ENCODE data around the gene GDPD2.

The GDPD2 gene

GRCh38 chrX:70405003-70405402 is 18.1 kb upstream of the GDPD2 start:
- TF ChIP-seq FOXP2 (optimal IDR thresholded peaks at IDR 0.05; ENCODE audit: borderline replicate concordance, extremely low read depth, extremely low read length, insufficient read depth) (no peak), SIN3A (IDR thresholded peaks at IDR 0.05; ENCODE audit: borderline replicate concordance, insufficient read depth, low read length) (no peak), TAF1 (IDR thresholded peaks at IDR 0.05; ENCODE audit: borderline replicate concordance, insufficient read depth, low read length) (no peak)

GRCh38 chrX:70410921-70411320 is 12.2 kb upstream of the GDPD2 start:
- TF ChIP-seq POLR2AphosphoS5 (IDR thresholded peaks at IDR 0.05; ENCODE audit: low read depth, low read length) (no peak), SIN3A (IDR thresholded peaks at IDR 0.05; ENCODE audit: borderline replicate concordance, insufficient read depth, low read length) (no peak), TAF1 (IDR thresholded peaks at IDR 0.05; ENCODE audit: borderline replicate concordance, insufficient read depth, low read length) (no peak), FOXP2 (optimal IDR thresholded peaks at IDR 0.05; ENCODE audit: borderline replicate concordance, extremely low read depth, extremely low read length, insufficient read depth) (no peak), REST (IDR thresholded peaks at IDR 0.05; ENCODE audit: insufficient read depth in 1 of 2, low read depth in 2 of 2, low read length in 2 of 2) (no peak)

DNA sequence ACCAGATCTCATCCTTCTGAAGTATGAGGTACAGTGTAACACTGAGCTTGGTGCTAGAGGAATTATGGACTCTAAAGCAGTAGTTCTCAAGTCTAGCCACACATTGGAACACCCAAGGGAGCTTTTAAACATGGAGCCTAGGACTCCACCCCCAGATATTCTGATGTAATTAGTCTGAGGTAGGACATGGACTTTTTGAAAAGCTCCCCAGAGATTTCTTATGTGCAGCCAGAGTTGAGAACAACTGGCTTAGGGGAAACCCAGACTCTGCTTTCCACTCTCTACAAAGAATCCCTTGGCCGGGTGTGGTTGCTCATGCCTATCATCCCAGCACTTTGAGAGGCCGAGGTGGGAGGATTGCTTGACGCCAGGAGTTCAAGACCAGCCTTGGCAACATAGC is 11.6 kb upstream of the GDPD2 start:
- TF ChIP-seq POLR2AphosphoS5 (IDR thresholded peaks at IDR 0.05; ENCODE audit: low read depth, low read length) (no peak), FOXP2 (optimal IDR thresholded peaks at IDR 0.05; ENCODE audit: borderline replicate concordance, extremely low read depth, extremely low read length, insufficient read depth) (no peak), TAF1 (IDR thresholded peaks at IDR 0.05; ENCODE audit: borderline replicate concordance, insufficient read depth, low read length) (no peak), REST (IDR thresholded peaks at IDR 0.05; ENCODE audit: insufficient read depth in 1 of 2, low read depth in 2 of 2, low read length in 2 of 2) (no peak), SIN3A (IDR thresholded peaks at IDR 0.05; ENCODE audit: borderline replicate concordance, insufficient read depth, low read length) (no peak)

DNA sequence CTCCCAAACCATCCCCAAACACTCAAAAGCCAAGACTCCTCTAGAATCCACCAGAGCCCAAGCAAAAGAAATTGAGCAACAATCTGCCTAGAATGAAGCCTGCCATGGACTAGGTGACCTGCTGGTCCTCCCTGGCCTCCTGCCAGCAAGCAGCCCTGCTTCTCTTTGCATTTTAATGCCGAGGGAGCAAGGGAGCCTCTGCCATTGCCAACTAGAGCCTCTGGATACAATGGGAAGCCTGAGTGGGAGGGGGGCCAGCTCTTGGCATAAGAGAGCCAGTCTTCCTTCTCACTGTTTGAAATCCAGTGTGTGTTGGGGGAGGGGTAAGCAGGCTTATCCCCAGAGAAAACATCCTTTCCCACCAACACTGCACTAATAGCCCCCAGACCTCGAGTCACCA is 1.5 kb upstream of the GDPD2 start:
- TF ChIP-seq FOXP2 (optimal IDR thresholded peaks at IDR 0.05; ENCODE audit: borderline replicate concordance, extremely low read depth, extremely low read length, insufficient read depth) (no peak), REST (IDR thresholded peaks at IDR 0.05; ENCODE audit: insufficient read depth in 1 of 2, low read depth in 2 of 2, low read length in 2 of 2) (no peak), TAF1 (IDR thresholded peaks at IDR 0.05; ENCODE audit: borderline replicate concordance, insufficient read depth, low read length) (no peak), POLR2AphosphoS5 (IDR thresholded peaks at IDR 0.05; ENCODE audit: low read depth, low read length) (no peak), SIN3A (IDR thresholded peaks at IDR 0.05; ENCODE audit: borderline replicate concordance, insufficient read depth, low read length) (no peak)

GRCh38 chrX:70423936-70424675 is 992 bp downstream of the GDPD2 start:
- TF ChIP-seq REST (IDR thresholded peaks at IDR 0.05; ENCODE audit: insufficient read depth in 1 of 2, low read depth in 2 of 2, low read length in 2 of 2) (no peak), POLR2AphosphoS5 (IDR thresholded peaks at IDR 0.05; ENCODE audit: low read depth, low read length) (no peak), TAF1 (IDR thresholded peaks at IDR 0.05; ENCODE audit: borderline replicate concordance, insufficient read depth, low read length) (no peak), SIN3A (IDR thresholded peaks at IDR 0.05; ENCODE audit: borderline replicate concordance, insufficient read depth, low read length) (no peak), FOXP2 (optimal IDR thresholded peaks at IDR 0.05; ENCODE audit: borderline replicate concordance, extremely low read depth, extremely low read length, insufficient read depth) (no peak)

Measured in PFSK-1 (cell line).